Panc1 (cell line): ENCODE results near the gene SH3D19. TPM values are rescaled to one million over a fixed set of nuclear protein-coding genes. Genes with fewer than 3 reads are reported as not detected.
"Not testable (repeated sequence)": the region's sequence is repeated elsewhere in the genome, so short reads cannot be mapped to it uniquely, and the experiment has no call there.

ENCODE experiments used
- ATAC-seq: fragments of 200-7000 bp; cut with Tn5 transposase; 2 replicates; pipeline ENCODE4 v1.9.1; 2020; ENCODE audit warnings: mild to moderate bottlenecking, moderate library complexity
- BruUV-seq: library from RNA; stranded (reverse); fragments of 400-500 nt; replicated peaks from 2 replicates; lab custom pipeline; 2021; lab: Mats Ljungman, UMichigan
- CTCF ChIA-PET: fragments of 300-600 bp; sonication (Branson Sonifier 250); formaldehyde crosslinking; loops from one replicate; lab custom pipeline; 2022; ENCODE audit warnings: antibody characterized with exemption; lab: Charles Lee
- POLR2A ChIA-PET: fragments of 300-600 bp; sonication (Branson Sonifier 250); formaldehyde crosslinking; loops from one replicate; lab custom pipeline; 2022; ENCODE audit warnings: antibody characterized with exemption; lab: Charles Lee
- DNase-seq: peaks from one replicate; pipeline ENCODE4 v3.0.0-alpha.2; 2010; ENCODE audit warnings: low read depth, low spot score
- H3K27ac ChIP-seq: 2 replicates; pipeline ENCODE4 v1.5.1; 2011; ENCODE audit warnings: mild to moderate bottlenecking, low read length, inconsistent platforms
- H3K27me3 ChIP-seq: fragments of 200-500 bp; sonication (Bioruptor generic); 2 replicates; pipeline ENCODE4 v1.6.0; 2014; ENCODE audit warnings: low read length, inconsistent platforms; ENCODE audit not compliant: control insufficient read depth, insufficient read depth
- H3K36me3 ChIP-seq: fragments of 200-500 bp; sonication (Bioruptor generic); 2 replicates; pipeline ENCODE4 v1.5.1; 2014; ENCODE audit warnings: inconsistent platforms, mild to moderate bottlenecking, low read length, moderate library complexity; ENCODE audit not compliant: control insufficient read depth, insufficient read depth
- H3K4me1 ChIP-seq: 2 replicates; pipeline ENCODE4 v1.5.1; 2011; ENCODE audit warnings: inconsistent platforms, mild to moderate bottlenecking, low read length, moderate library complexity; ENCODE audit not compliant: control insufficient read depth, insufficient read depth
- H3K4me3 ChIP-seq, 2 experiments: 2 replicates each; pipeline ENCODE4 v1.5.1; 2011 to 2012; ENCODE audit warnings: low read depth in 2 of 2, low read length in 2 of 2, mild to moderate bottlenecking in 2 of 2, inconsistent platforms in 1 of 2, moderate library complexity in 1 of 2
- H3K9me3 ChIP-seq: fragments of 200-500 bp; sonication (Bioruptor generic); 2 replicates; pipeline ENCODE4 v1.5.1; 2014; ENCODE audit warnings: low read depth, mild to moderate bottlenecking, inconsistent platforms, low read length, moderate library complexity; ENCODE audit not compliant: control insufficient read depth, insufficient read depth
- CTCF ChIP-seq: fragments of 450-650 bp; IDR thresholded peaks from 2 replicates; pipeline ENCODE4 v1.5.1; 2017; ENCODE audit warnings: mild to moderate bottlenecking
- POLR2AphosphoS5 ChIP-seq: IDR thresholded peaks from 2 replicates; pipeline ENCODE4 v1.6.1; 2012; ENCODE audit warnings: mild to moderate bottlenecking, low read depth, low read length, moderate library complexity
- SIN3A ChIP-seq: IDR thresholded peaks from 2 replicates; pipeline ENCODE4 v1.6.1; 2012; ENCODE audit warnings: low read depth, mild to moderate bottlenecking, low read length, moderate library complexity, borderline replicate concordance; ENCODE audit not compliant: insufficient read depth
- TCF7L2 ChIP-seq: IDR thresholded peaks from 2 replicates; pipeline ENCODE4 v1.6.1; 2011; ENCODE audit warnings: mild to moderate bottlenecking, low read depth, low read length, inconsistent platforms
- in situ Hi-C: cut with HindIII; loops from 2 replicates; pipeline ENCODE4 v1.10.0; 2016; ENCODE audit warnings: low sequenced_read_pairs, low pct_unique_long_range_greater_than_20kb
- intact Hi-C: fragments of 100-400 bp; cut with micrococcal nuclease; formaldehyde crosslinking; loops from one replicate; pipeline ENCODE4 v1.10.0; 2022; ENCODE audit not compliant: unreplicated experiment
- total RNA-seq: library from RNA; stranded (reverse); gene quantifications from one replicate; pipeline ENCODE4 v1.2.1, GENCODE V29; 2021; ENCODE audit not compliant: unreplicated experiment
- TF ChIP-seq, protein P1 (sequence below), 2 experiments: IDR thresholded peaks; 2 replicates each; pipeline ENCODE4 v1.6.1; 2011 to 2012; ENCODE audit warnings: low read depth in 2 of 2, control low read depth in 1 of 2, low read length in 1 of 2, mild to moderate bottlenecking in 1 of 2, moderate library complexity in 1 of 2; ENCODE audit not compliant: insufficient read depth in 1 of 2

The SH3D19 gene
- total RNA-seq, 1 experiment from 2014 or later = 19.8 TPM

- intact Hi-C loops (no loop called here), in situ Hi-C loops (no loop called here)
- no peaks in the 10 kb centered on the region for H3K9me3 ChIP-seq
- no peaks in the 10 kb centered on the region for H3K4me1 ChIP-seq
- H3K27me3 ChIP-seq = no peaks in the 10 kb centered on the region
- no peak overlapping the region for H3K4me3 ChIP-seq
- ATAC-seq (no peak), DNase-seq (no peak)
- BruUV-seq = no TSS peak
- H3K36me3 ChIP-seq = no peaks in the 10 kb centered on the region; the same call in none of the 2 replicates
- no peak overlapping the region for H3K27ac ChIP-seq
- CTCF ChIA-PET = interaction anchor here (0.5 to 0.7 kb wide), 2 partner anchors 103 to 462 kb away, joined by 3 read pairs; no protein-coding TSS in a partner anchor
- TF ChIP-seq POLR2AphosphoS5 (no peak), SIN3A (no peak), TCF7L2 (no peak), CTCF (no peak)
- TF ChIP-seq, protein P1, sequence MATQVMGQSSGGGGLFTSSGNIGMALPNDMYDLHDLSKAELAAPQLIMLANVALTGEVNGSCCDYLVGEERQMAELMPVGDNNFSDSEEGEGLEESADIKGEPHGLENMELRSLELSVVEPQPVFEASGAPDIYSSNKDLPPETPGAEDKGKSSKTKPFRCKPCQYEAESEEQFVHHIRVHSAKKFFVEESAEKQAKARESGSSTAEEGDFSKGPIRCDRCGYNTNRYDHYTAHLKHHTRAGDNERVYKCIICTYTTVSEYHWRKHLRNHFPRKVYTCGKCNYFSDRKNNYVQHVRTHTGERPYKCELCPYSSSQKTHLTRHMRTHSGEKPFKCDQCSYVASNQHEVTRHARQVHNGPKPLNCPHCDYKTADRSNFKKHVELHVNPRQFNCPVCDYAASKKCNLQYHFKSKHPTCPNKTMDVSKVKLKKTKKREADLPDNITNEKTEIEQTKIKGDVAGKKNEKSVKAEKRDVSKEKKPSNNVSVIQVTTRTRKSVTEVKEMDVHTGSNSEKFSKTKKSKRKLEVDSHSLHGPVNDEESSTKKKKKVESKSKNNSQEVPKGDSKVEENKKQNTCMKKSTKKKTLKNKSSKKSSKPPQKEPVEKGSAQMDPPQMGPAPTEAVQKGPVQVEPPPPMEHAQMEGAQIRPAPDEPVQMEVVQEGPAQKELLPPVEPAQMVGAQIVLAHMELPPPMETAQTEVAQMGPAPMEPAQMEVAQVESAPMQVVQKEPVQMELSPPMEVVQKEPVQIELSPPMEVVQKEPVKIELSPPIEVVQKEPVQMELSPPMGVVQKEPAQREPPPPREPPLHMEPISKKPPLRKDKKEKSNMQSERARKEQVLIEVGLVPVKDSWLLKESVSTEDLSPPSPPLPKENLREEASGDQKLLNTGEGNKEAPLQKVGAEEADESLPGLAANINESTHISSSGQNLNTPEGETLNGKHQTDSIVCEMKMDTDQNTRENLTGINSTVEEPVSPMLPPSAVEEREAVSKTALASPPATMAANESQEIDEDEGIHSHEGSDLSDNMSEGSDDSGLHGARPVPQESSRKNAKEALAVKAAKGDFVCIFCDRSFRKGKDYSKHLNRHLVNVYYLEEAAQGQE (IDR thresholded peaks at IDR 0.05; ENCODE audit: insufficient read depth in 1 of 2, low read depth in 2 of 2, low read length in 1 of 2) = no peak
- POLR2A ChIA-PET = interaction anchor here (0.6 kb wide), 1 partner anchor 30 kb away, joined by 6 read pairs; no protein-coding TSS in a partner anchor
Measured at GRCh38 chr4:151142758-151143157, 182.6 kb downstream of the SH3D19 start.

GRCh38 chr4:151139814-151140213 is 185.6 kb downstream of the SH3D19 start:
- Histone ChIP-seq H3K4me3 (no peak overlapping the region), H3K4me1 (no peaks in the 10 kb centered on the region), H3K27ac (no peak overlapping the region), H3K27me3 (no peaks in the 10 kb centered on the region), H3K36me3 (no peaks in the 10 kb centered on the region; the same call in none of the 2 replicates), H3K9me3 (no peaks in the 10 kb centered on the region)
- ChIA-PET CTCF (no interaction called here), POLR2A (no interaction called here)
- no TSS peak for BruUV-seq
- DNase-seq (no peak), ATAC-seq (no peak)
- intact Hi-C loops = no loop called here
- in situ Hi-C loops = no loop called here
- TF ChIP-seq TCF7L2 = no peak
- TF ChIP-seq, protein P1 (IDR thresholded peaks at IDR 0.05; ENCODE audit: insufficient read depth in 1 of 2, low read depth in 2 of 2, low read length in 1 of 2) = no peak
- no peak for TF ChIP-seq POLR2AphosphoS5
- no peak for TF ChIP-seq SIN3A
- no peak for TF ChIP-seq CTCF

GRCh38 chr4:151136048-151136447 is 189.4 kb downstream of the SH3D19 start:
- intact Hi-C loops, H3K27me3 ChIP-seq, H3K4me1 ChIP-seq, in situ Hi-C loops, H3K36me3 ChIP-seq, H3K27ac ChIP-seq, ATAC-seq, H3K4me3 ChIP-seq, H3K9me3 ChIP-seq, BruUV-seq, CTCF ChIA-PET, DNase-seq: not testable (repeated sequence)
- POLR2A ChIA-PET = interaction anchor here (0.6 kb wide), 1 partner anchor 48 kb away, joined by 4 read pairs; no protein-coding TSS in a partner anchor
